Activated CD4-positive, CD25-positive, alpha-beta regulatory T cell treated with anti-CD3 and anti-CD28 coated beads, Interleukin-2, amount 50 U/mL, for 72 hours (primary cell): ENCODE data around the gene UGP2.
"Not testable (repeated sequence)": the region's sequence is repeated elsewhere in the genome, so short reads cannot be mapped to it uniquely, and the experiment has no call there.

Experiments used
- DNase-seq: peaks from one replicate; pipeline ENCODE4 v3.0.0; 2021

UGP2 gene

DNA sequence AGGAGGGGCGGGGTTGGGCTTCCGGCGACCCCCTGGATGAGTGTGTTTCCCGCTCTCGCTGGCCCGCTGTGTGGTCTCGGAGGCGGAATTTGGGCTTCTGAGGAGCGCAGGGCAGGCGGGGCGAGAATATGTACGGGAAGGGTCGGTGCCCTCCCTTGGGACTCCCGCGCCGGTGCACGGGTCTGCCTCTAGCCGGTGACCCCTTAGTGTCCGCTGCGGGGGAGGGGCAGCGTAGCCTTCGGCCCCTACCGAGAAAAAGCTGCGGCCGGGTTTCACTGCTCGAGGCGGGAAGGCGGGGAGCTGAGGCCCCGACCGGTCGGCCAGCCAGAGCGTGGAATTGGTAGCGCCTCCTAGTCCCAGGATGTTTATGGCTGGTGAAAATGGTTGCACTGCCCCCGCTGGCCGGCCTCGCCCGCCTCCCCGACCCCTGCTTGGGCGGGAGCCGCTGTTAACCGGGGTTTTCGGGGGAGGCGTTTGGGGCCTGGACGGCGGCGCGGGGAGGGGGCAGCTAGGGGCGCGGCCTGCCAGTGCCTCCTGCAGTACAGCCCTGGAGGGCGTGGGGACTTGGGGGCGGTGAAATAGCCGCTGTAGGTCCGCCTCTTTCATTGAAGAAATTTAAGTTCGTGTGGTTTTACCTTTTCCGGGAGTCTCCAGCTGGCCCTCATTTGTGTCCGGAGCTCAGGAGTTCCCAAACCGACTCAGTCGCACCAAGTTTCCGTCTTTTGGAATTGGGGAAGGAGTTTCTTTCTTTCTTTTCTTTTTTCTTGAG is at the start of gene UGP2:
UGP2 (plus strand) TSS at position 643 of the 769 bp plus-strand sequence. CDS start 290 bp downstream, outside the sequence.
- peak; percentile 81 for DNase-seq

- no peak for DNase-seq
These were observed 49.2 kb upstream of the UGP2 start for GRCh38 chr2:63792530-63792929.

GRCh38 chr2:63796366-63796765 is 45.3 kb upstream of the UGP2 start:
- DNase-seq, result no peak

GRCh38 chr2:63796796-63797195 is 44.9 kb upstream of the UGP2 start:
- no peak for DNase-seq

DNA sequence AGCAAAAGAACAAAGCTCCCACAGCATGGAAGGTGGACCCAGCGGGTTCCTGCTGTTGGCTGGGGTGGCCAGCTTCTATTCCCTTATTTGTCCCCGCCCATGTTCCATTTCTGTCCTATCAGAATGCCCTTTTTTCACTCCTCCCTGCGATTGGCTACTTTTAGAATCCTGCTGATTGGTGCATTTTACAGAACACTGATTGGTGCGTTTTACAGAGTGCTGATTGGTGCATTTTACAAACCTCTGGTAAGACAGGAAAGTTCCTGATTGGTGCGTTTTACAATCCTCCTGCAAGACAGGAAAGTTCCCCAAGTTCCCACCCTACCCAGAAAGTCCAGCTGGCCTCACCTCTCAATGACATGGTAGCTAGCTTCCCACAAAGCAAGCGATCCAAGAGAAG is 40.2 kb upstream of the UGP2 start:
- DNase-seq, result no peak

DNA sequence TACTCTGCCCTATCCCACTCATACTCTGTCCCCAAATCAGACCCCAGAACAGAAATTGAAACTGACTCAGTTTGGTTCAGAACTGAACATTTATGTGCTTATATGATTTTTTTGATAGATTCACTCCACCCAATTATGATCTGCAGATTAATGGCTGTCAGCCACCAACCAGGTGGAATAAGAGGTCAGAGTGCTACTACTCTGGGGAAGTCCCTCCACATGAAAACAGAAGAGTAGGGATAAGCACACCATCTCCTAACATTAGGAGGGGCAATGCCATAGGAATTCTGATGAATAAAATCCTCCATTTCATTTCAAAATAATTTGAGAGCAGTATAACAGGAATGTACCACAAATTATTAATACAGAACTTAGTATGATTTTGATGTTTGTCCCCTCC is 36.3 kb upstream of the UGP2 start:
- DNase-seq, result no peak

- DNase-seq, result not testable (repeated sequence)
These were observed 33.7 kb upstream of the UGP2 start for GRCh38 chr2:63808036-63808435.

- DNase-seq, result not testable (repeated sequence)
These were observed 32.8 kb upstream of the UGP2 start for GRCh38 chr2:63808911-63809310.

GRCh38 chr2:63811063-63811462 is 30.6 kb upstream of the UGP2 start:
- no peak for DNase-seq

- DNase-seq, result not testable (repeated sequence)
These were observed 29.8 kb upstream of the UGP2 start for GRCh38 chr2:63811870-63812269.

DNA sequence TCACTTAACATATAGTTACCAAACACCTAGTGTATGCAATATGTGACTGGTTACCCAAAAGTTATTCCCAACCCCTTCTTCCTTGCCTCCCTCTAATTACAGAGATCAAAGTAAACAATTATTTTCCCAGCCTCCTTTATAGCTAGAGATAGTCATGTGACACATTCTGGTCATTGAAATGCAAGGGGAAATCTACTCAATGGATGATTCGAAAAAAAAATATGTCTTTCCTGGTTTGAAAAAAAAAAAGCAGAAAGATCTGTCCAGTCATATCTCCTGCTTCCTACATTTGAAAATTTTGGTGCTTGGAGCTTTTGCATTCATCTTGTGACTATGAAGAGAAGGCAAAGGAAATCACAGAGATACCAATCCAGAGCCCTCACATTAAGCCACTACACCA is 27.6 kb upstream of the UGP2 start:
- no peak for DNase-seq

- no peak for DNase-seq
These were observed 24.3 kb upstream of the UGP2 start for GRCh38 chr2:63817382-63817781.

DNA sequence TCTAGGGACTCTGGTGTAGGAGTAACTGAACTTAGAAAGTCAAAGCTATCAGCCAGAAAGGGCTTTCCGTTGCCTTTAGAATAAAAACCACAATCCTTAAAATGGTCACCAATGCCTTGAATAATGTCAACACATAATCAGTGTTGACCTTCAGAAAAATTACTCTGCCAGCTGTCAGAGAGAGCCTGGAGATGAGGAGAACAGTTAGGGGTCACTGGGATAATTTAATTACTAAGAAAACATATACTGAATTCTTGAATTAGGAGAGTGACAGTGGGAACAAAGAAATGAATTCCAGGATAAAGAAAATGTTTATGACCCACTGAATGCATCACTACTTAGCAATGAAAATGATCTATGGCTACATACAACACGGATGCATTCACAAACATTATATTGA is 23.4 kb upstream of the UGP2 start:
- DNase-seq, result no peak

- DNase-seq, result no peak
These were observed 22.4 kb upstream of the UGP2 start for GRCh38 chr2:63819256-63819655.

GRCh38 chr2:63819765-63820717 is 21.7 kb upstream of the UGP2 start:
- DNase-seq, result no peak

GRCh38 chr2:63820969-63821368 is 20.7 kb upstream of the UGP2 start:
- DNase-seq, result no peak

DNA sequence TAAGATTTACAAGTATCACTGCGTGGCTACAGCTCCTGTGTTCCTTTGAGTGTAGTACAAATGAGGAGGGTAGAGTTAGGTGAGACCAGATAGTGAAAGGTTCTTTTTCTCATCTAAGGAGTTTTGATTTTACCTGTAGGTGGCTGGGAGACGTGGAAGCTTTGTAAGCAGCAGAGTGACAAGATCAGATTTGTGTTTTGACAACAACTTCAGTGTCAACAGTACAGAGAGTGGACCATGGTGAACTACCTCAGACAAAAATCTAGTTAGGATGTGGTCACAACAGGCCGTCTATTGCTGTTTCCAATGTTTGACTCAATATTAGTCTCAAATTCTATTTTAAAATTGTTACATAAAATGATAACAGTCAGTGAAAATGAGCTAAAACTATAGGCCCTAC is 20.3 kb upstream of the UGP2 start:
- DNase-seq, result no peak

GRCh38 chr2:63822478-63822877 is 19.2 kb upstream of the UGP2 start:
- no peak for DNase-seq

DNA sequence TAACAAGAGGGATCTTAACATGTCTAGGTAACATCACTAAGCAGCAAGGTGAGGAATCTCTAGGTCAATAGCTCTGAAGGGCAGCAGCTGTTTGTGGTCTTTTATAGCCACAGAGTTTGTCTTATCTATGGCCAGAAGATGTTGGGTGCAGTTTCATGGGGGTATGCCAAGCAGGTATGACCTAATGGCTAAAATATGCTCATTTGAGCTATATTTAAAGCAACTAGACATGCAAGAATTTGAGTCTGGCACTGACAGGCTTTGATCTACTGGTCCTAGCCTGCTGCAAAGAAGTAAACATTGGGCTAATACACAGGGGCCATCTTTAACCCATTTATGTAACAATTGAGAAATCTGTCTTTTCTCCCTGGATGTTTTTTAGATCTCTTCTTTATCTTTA is 13.9 kb upstream of the UGP2 start:
- no peak for DNase-seq

GRCh38 chr2:63831176-63831575 is 10.5 kb upstream of the UGP2 start:
- DNase-seq, result no peak

DNA sequence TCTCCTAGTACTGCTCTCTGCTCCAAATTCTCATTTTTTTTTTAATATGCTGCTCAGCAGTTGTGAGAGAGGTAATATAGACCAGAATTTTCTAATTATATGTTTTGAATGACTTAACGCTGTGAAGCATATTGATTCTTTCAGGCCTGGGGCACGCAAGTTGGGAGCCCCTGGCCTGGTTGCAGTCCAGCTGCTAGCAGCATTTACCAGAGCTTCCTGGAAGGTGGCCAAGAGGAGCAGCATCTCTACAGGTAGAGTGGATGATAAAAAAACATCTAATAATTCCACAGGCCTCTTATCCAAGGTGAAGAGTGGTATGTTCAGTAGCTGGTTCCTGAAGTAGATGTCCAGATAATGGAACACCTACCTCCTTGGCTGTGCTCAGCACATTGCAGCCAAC is 7.3 kb upstream of the UGP2 start:
- no peak for DNase-seq

DNA sequence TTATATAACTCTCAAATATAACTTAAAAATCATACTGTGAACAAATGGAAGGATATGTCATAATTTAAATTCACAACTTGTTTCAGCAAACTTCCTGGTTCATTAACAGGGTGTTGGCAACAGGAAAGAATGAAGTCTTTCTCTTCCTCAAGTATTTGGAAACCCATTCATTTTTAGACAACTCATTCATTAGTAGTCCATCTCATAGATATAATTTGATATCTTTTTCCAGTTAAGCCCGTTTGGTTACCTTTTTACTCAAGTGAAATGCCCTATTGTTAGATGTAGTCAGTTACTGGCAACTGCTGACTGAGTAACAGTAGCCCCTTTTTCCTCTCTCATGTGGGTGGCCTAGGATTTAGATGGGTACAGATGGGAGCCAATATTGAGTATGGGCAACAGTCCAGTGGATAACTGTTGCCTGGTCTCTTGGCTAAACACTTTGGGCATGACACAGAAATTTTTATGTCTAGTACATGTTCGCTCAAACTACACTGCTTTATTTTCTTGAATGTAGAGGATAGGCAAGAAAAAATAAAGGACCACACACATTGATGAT is 4.6 kb upstream of the UGP2 start:
- DNase-seq, result no peak

- no peak for DNase-seq
These were observed 1.5 kb upstream of the UGP2 start for GRCh38 chr2:63840081-63840784.
